HCT116 (cell line): ENCODE data around the gene CCDC91. TPM values are rescaled to one million over a fixed set of nuclear protein-coding genes. Genes with fewer than 3 reads are reported as not detected.

Experiments
- ATAC-seq: fragments of 200-7000 bp; cut with Tn5 transposase; 2 replicates; pipeline ENCODE4 v1.9.1; 2020; ENCODE audit warnings: mild to moderate bottlenecking, moderate library complexity
- BruUV-seq: library from RNA; stranded (reverse); fragments of 400-500 nt; replicated peaks from 2 replicates; lab custom pipeline; 2021; lab: Mats Ljungman, UMichigan
- CTCF ChIA-PET: fragments of 300-600 bp; sonication (Branson Sonifier 250); formaldehyde crosslinking; loops from one replicate; lab custom pipeline; 2021; ENCODE audit warnings: antibody characterized with exemption; lab: Charles Lee
- POLR2A ChIA-PET: fragments of 300-600, 350-600 bp; sonication (Branson Sonifier 250); formaldehyde crosslinking; loops from one replicate; lab custom pipeline; 2021; ENCODE audit warnings: antibody characterized with exemption; lab: Charles Lee
- RAD21 ChIA-PET, 2 experiments: fragments of 300-600 bp; sonication (Branson Sonifier 250); formaldehyde crosslinking; loops; one replicate each; lab custom pipeline; 2023; ENCODE audit warnings: low total read pairs in 2 of 2; ENCODE audit not compliant: uncharacterized antibody in 2 of 2, unreplicated experiment in 2 of 2, low non-redundant PET in 1 of 2; lab: Charles Lee
- DNase-seq: peaks from one replicate; pipeline ENCODE4 v3.0.0-alpha.2; 2010; ENCODE audit warnings: low read depth, low spot score
- H2AFZ ChIP-seq: fragments of 200-600 bp; shearing (Covaris generic), sonication (generic); 2 replicates; pipeline ENCODE4 v1.6.1; 2017; ENCODE audit warnings: low read depth, mixed run types, mixed read lengths, antibody characterized with exemption, low read length; ENCODE audit not compliant: poor library complexity, severe bottlenecking
- H3K27ac ChIP-seq: 2 replicates; pipeline ENCODE4 v1.5.1; 2012; ENCODE audit warnings: low read depth, low read length
- H3K27me3 ChIP-seq: fragments of 200-600 bp; sonication (generic); 2 replicates; pipeline ENCODE4 v1.6.1; 2016; ENCODE audit warnings: mixed run types, low read length, mixed read lengths; ENCODE audit not compliant: insufficient read depth
- H3K36me3 ChIP-seq, 2 experiments: fragments of 200-500 bp in 1 of 2; fragments of 200-600 bp in 1 of 2; sonication (Bioruptor generic) in 1 of 2; sonication (generic) in 1 of 2; 2 replicates each; pipeline versions ENCODE4 v1.5.1 to v1.6.1; 2014 to 2016; ENCODE audit warnings: low read length in 2 of 2, inconsistent platforms in 1 of 2, mixed read lengths in 1 of 2, mixed run types in 1 of 2; ENCODE audit not compliant: insufficient read depth in 2 of 2, control insufficient read depth in 1 of 2
- H3K4me1 ChIP-seq, 2 experiments: fragments of 200-600 bp in 1 of 2; sonication (generic) in 1 of 2; 2 replicates each; pipeline versions ENCODE4 v1.5.1 to v1.6.1; 2012 to 2017; ENCODE audit warnings: low read length in 2 of 2, inconsistent platforms in 1 of 2, mild to moderate bottlenecking in 1 of 2, mixed read lengths in 1 of 2, mixed run types in 1 of 2, moderate library complexity in 1 of 2; ENCODE audit not compliant: insufficient read depth in 2 of 2, control insufficient read depth in 1 of 2
- H3K4me2 ChIP-seq: fragments of 200-600 bp; sonication (generic); 2 replicates; pipeline ENCODE4 v1.6.1; 2017; ENCODE audit warnings: mixed run types, low read length, mixed read lengths
- H3K4me3 ChIP-seq, 2 experiments: fragments of 200-600 bp in 1 of 2; sonication (generic) in 1 of 2; replicated peaks in 1 of 2; 2 replicates each; pipeline ENCODE4 v1.5.1; 2011 to 2016; ENCODE audit warnings: low read length in 2 of 2, control low read depth in 1 of 2, low read depth in 1 of 2, mild to moderate bottlenecking in 1 of 2, mixed read lengths in 1 of 2, mixed run types in 1 of 2
- H3K79me2 ChIP-seq: fragments of 200-600 bp; sonication (generic); 2 replicates; pipeline ENCODE4 v1.6.1; 2017; ENCODE audit warnings: mild to moderate bottlenecking, mixed run types, low read length, moderate library complexity, mixed read lengths; ENCODE audit not compliant: insufficient read depth
- H3K9ac ChIP-seq: fragments of 200-600 bp; sonication (generic); 2 replicates; pipeline ENCODE4 v1.6.1; 2016; ENCODE audit warnings: low read length, mixed read lengths
- H3K9me2 ChIP-seq: fragments of 200-600 bp; sonication (generic), shearing (Covaris generic); 2 replicates; pipeline ENCODE4 v1.6.1; 2017; ENCODE audit warnings: mixed run types, mild to moderate bottlenecking, moderate library complexity; ENCODE audit not compliant: insufficient read depth
- H3K9me3 ChIP-seq, 2 experiments: fragments of 200-500 bp in 1 of 2; fragments of 200-600 bp in 1 of 2; sonication (Bioruptor generic) in 1 of 2; sonication (generic) in 1 of 2; 2 replicates each; pipeline ENCODE4 v1.6.1; 2014 to 2017; ENCODE audit warnings: low read length in 2 of 2, mixed read lengths in 2 of 2, inconsistent platforms in 1 of 2, low read depth in 1 of 2, mild to moderate bottlenecking in 1 of 2, mixed run types in 1 of 2, moderate library complexity in 1 of 2; ENCODE audit not compliant: control insufficient read depth in 1 of 2, insufficient read depth in 1 of 2
- H4K20me1 ChIP-seq: fragments of 200-600 bp; sonication (generic), shearing (Covaris generic); 2 replicates; pipeline ENCODE4 v1.6.1; 2017; ENCODE audit warnings: mixed run types, mild to moderate bottlenecking, moderate library complexity; ENCODE audit not compliant: insufficient read depth
- CBX3 ChIP-seq: IDR thresholded peaks from 2 replicates; pipeline ENCODE4 v1.6.1; 2012; ENCODE audit warnings: low read depth
- CEBPB ChIP-seq: IDR thresholded peaks from 2 replicates; pipeline ENCODE4 v1.6.1; 2012; ENCODE audit warnings: low read depth
- EGR1 ChIP-seq: IDR thresholded peaks from 2 replicates; pipeline ENCODE4 v1.6.1; 2012; ENCODE audit warnings: low read depth
- ELF1 ChIP-seq: IDR thresholded peaks from 2 replicates; pipeline ENCODE4 v1.6.1; 2012; ENCODE audit warnings: low read depth, borderline replicate concordance
- EZH2 ChIP-seq: fragments of 200-600 bp; sonication (generic); IDR thresholded peaks from 2 replicates; pipeline ENCODE4 v1.6.1; 2017; ENCODE audit warnings: antibody characterized with exemption, mixed run types
- EZH2phosphoT487 ChIP-seq: fragments of 200-600 bp; IDR thresholded peaks from 2 replicates; pipeline ENCODE4 v1.6.1; 2018; ENCODE audit warnings: antibody characterized with exemption, borderline replicate concordance
- MAX ChIP-seq: IDR thresholded peaks from 2 replicates; pipeline ENCODE4 v1.6.1; 2012
- POLR2AphosphoS5 ChIP-seq: IDR thresholded peaks from 2 replicates; pipeline ENCODE4 v1.6.1; 2011; ENCODE audit warnings: mild to moderate bottlenecking, low read depth, low read length, moderate library complexity
- RAD21 ChIP-seq: IDR thresholded peaks from 2 replicates; pipeline ENCODE4 v1.6.1; 2012; ENCODE audit warnings: low read depth, mild to moderate bottlenecking
- REST ChIP-seq: IDR thresholded peaks from 2 replicates; pipeline ENCODE4 v1.6.1; 2012; ENCODE audit warnings: low read depth
- SIN3A ChIP-seq: IDR thresholded peaks from 2 replicates; pipeline ENCODE4 v1.6.1; 2012; ENCODE audit warnings: low read depth
- SRF ChIP-seq: IDR thresholded peaks from 2 replicates; pipeline ENCODE4 v1.6.1; 2012; ENCODE audit warnings: low read depth
- TCF7L2 ChIP-seq: IDR thresholded peaks from 2 replicates; pipeline ENCODE4 v1.7.0; 2011; ENCODE audit warnings: borderline replicate concordance, inconsistent platforms; ENCODE audit not compliant: insufficient read depth, insufficient read length; ENCODE audit errors: extremely low read depth
- YY1 ChIP-seq: IDR thresholded peaks from 2 replicates; pipeline ENCODE4 v1.6.1; 2011; ENCODE audit warnings: low read length, low read depth, moderate library complexity, mild to moderate bottlenecking; ENCODE audit not compliant: insufficient replicate concordance; ENCODE audit errors: extremely low read depth
- ZFX ChIP-seq: fragments of 450-650 bp; IDR thresholded peaks from 2 replicates; pipeline ENCODE4 v1.6.1; 2017
- ZNF274 ChIP-seq: fragments of 200-500 bp; sonication (Bioruptor generic); IDR thresholded peaks from 2 replicates; pipeline ENCODE4 v1.6.1; 2014; ENCODE audit warnings: mild to moderate bottlenecking, low read depth, low read length, inconsistent platforms
- intact Hi-C: fragments of 100-400 bp; cut with micrococcal nuclease; formaldehyde crosslinking; loops from 2 replicates; pipeline ENCODE4 v1.10.0; 2022
- total RNA-seq: library from RNA; stranded (reverse); gene quantifications from one replicate; pipeline ENCODE4 v1.2.1, GENCODE V29; 2021; ENCODE audit not compliant: unreplicated experiment
- TF ChIP-seq, protein P1 (sequence below): IDR thresholded peaks from 2 replicates; pipeline ENCODE4 v1.6.1; 2012

CCDC91 gene
- total RNA-seq, 1 experiment from 2014 or later, result 18.1 TPM

DNA sequence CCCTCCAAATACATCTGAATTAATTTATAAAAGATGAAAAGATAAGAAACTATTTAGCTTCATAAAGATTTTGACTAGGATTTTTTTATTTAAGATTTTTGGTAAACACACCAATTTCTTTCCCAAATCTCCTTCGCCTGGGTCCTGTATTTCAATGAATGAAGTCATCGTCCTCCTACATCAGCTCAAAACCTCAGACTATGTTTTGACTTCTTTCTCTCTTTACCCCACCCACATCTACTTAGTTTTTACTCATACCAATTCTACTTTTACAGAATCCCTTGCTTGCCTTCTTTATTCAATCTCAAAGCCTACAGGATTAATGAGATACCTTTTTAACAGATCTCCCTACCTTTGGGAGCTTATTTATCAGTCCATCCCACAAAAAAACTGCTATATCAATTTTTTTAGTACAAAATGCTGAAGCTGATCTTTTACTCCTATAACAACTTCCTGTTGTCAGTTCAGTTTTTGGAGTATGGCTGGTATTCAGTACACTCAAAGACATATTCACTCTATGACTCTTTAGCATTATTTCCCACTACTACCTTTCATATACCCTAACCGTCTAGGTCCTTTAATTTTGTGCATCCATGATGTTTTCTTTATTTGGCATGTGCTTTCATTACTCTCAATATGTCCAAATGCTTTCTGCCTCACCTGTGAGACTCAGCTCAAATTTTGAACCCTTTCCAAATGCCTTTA lies 18.7 kb upstream of the CCDC91 start:
- intact Hi-C loops, result loop anchor here (5.0 to 10.0 kb wide), 3 partner anchors 207 to 701 kb away; no protein-coding TSS in a partner anchor
- Histone ChIP-seq H3K9me3 (no peaks in the 10 kb centered on the region), H3K79me2 (no peaks in the 10 kb centered on the region), H3K9me2 (no peaks in the 10 kb centered on the region), H3K27ac (no peak overlapping the region), H2AFZ (no peak overlapping the region), H4K20me1 (no peaks in the 10 kb centered on the region), H3K4me1 (no peaks in the 10 kb centered on the region), H3K4me2 (no peak overlapping the region), H3K36me3 (no peaks in the 10 kb centered on the region), H3K4me3 (no peak overlapping the region), H3K27me3 (no peaks in the 10 kb centered on the region), H3K9ac (no peak overlapping the region)
- no TSS peak for BruUV-seq
- RAD21 ChIA-PET, result interaction anchor here in 1 of 2 experiments (1.2 kb wide), 1 partner anchor 61 kb away, joined by 3 read pairs; no protein-coding TSS in a partner anchor
- DNase-seq (no peak), ATAC-seq (no peak)
- POLR2A ChIA-PET, result no interaction called here
- TF ChIP-seq EGR1, result no peak
- TF ChIP-seq ZFX, result no peak
- TF ChIP-seq ELF1, result no peak
- TF ChIP-seq REST, result no peak
- no peak for TF ChIP-seq MAX
- TF ChIP-seq EZH2phosphoT487, result no peak
- no peak for TF ChIP-seq TCF7L2
- no peak for TF ChIP-seq ZNF274
- TF ChIP-seq YY1, result no peak
- TF ChIP-seq POLR2AphosphoS5, result no peak
- TF ChIP-seq, protein P1, sequence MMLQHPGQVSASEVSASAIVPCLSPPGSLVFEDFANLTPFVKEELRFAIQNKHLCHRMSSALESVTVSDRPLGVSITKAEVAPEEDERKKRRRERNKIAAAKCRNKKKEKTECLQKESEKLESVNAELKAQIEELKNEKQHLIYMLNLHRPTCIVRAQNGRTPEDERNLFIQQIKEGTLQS, result no peak
- TF ChIP-seq CEBPB, result no peak
- TF ChIP-seq SRF, result no peak
- TF ChIP-seq SIN3A, result no peak
- no peak for TF ChIP-seq RAD21
- TF ChIP-seq CBX3, result no peak
- TF ChIP-seq EZH2, result no peak
- CTCF ChIA-PET, result interaction anchor here (1.1 to 1.9 kb wide), 3 partner anchors 61 to 439 kb away, joined by 4 to 9 read pairs (median 5); no protein-coding TSS in a partner anchor
